Stomach (tissue), 9 donors: Measurements from ENCODE around the gene PLG. TPM values are rescaled to one million over a fixed set of nuclear protein-coding genes. Genes with fewer than 3 reads are reported as not detected.
"Not testable (repeated sequence)": the region's sequence is repeated elsewhere in the genome, so short reads cannot be mapped to it uniquely, and the experiment has no call there.

ENCODE experiments used
- DNase-seq, 2 donors: peaks; one replicate each; pipeline versions ENCODE4 v3.0.0 to v3.0.0-alpha.2; 2013 to 2019
- H3K27ac ChIP-seq, 5 donors: fragments of 200-600 bp in 4 of 5; sonication (generic) in 4 of 5; one replicate each; pipeline ENCODE4 v1.5.1; 2013 to 2019; ENCODE audit warnings: mild to moderate bottlenecking in 1 of 5, moderate library complexity in 1 of 5
- H3K27me3 ChIP-seq, 3 donors: fragments of 200-600 bp; sonication (generic); one replicate each; pipeline ENCODE4 v1.5.1; 2017 to 2019; ENCODE audit warnings: mixed run types in 1 of 3
- H3K36me3 ChIP-seq, 4 donors: fragments of 200-600 bp; sonication (generic); 1 replicate in 3 of 4; 2 replicates in 1 of 4; pipeline ENCODE4 v1.5.1; 2016 to 2019
- H3K4me1 ChIP-seq, 4 donors: fragments of 200-600 bp; sonication (generic); one replicate each; pipeline ENCODE4 v1.5.1; 2016 to 2019
- H3K4me3 ChIP-seq, 4 donors: fragments of 200-600 bp; sonication (generic) in 3 of 4; one replicate each; pipeline ENCODE4 v1.5.1; 2016 to 2019; ENCODE audit warnings: mild to moderate bottlenecking in 1 of 4
- H3K9me3 ChIP-seq, 4 donors: fragments of 200-600 bp; sonication (generic); one replicate each; pipeline ENCODE4 v1.5.1; 2016 to 2019
- EP300 ChIP-seq: sonication (generic); formaldehyde crosslinking; IDR thresholded peaks from one replicate; pipeline ENCODE4 v1.6.1; 2017; ENCODE audit warnings: antibody characterized with exemption
- POLR2A ChIP-seq, 4 donors: fragments of 450-650 bp; IDR thresholded peaks; one replicate each; pipeline ENCODE4 v1.6.1; 2016; ENCODE audit warnings: antibody characterized with exemption in 4 of 4, control low read depth in 2 of 4, mild to moderate bottlenecking in 1 of 4, moderate library complexity in 1 of 4
- POLR2AphosphoS5 ChIP-seq, 3 donors: sonication (generic); formaldehyde crosslinking; IDR thresholded peaks; one replicate each; pipeline ENCODE4 v1.6.1; 2016; ENCODE audit warnings: antibody characterized with exemption in 3 of 3
- WGBS, 5 donors: extraction: QIAGEN DNeasy Blood & Tissue Kit in 3 of 5; methylation state at CpG; one replicate each; pipeline versions ENCODE4 v1.1.5 to v1.1.7; 2013 to 2018; 5-methylcytosine and 5-hydroxymethylcytosine counted together
- intact Hi-C: fragments of 100-400 bp; cut with DNase I; formaldehyde crosslinking; loops from one replicate; pipeline ENCODE4 v1.15.1; 2023; ENCODE audit warnings: low total_unique reads
- polyA plus RNA-seq, 3 donors: library from polyadenylated mRNA; stranded (reverse); fragments of 200-250 nt; gene quantifications; one replicate each; pipeline ENCODE4 v1.2.3, GENCODE V29; 2013
- total RNA-seq, 5 donors: library from RNA; depleted of rRNA; stranded (reverse); fragments of >200 nt; gene quantifications; one replicate each; pipeline versions ENCODE4 v1.1.0 to v1.2.3, GENCODE V29; 2014 to 2016
- TF ChIP-seq, protein P1 (sequence below), 7 experiments: fragments of 450-650 bp in 4 of 7; fragments of 200-600 bp in 3 of 7; sonication (generic) in 3 of 7; IDR thresholded peaks; one replicate each; pipeline ENCODE4 v1.5.1; 2016 to 2019; ENCODE audit warnings: antibody characterized with exemption in 7 of 7, control low read depth in 2 of 7, mild to moderate bottlenecking in 1 of 7
- donor health status: healthy with polysubstance abuse.
- donor health status: Bipolar disorder and iron deficiency.
- donor health status: healthy.

The PLG gene
- total and polyA plus RNA-seq, 8 donors: 3.3 TPM; not detected in 7

DNA sequence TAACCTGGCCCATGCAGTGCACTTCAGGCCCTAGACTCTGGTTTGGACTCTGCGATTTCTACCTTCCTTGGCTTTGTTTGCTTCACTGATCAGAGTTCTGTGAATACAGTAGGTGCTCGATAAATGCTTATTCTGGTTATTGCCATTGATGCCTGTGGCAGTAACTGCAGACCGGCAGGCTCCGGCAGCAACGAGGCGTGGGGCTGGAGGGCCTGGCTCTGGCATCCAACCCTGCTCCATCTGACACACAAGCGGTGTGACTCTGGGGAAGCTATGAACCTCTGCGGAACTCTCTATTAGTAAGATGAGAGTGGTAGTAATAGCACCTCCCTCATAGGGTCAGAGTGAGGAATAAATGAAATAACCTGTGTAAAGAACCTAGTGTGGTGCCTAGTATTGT is 66.1 kb downstream of the PLG start:
- 83 to 90% (median 87%) methylated on average over 8 of the region's 8 CpGs for WGBS, 5 donors
- H3K4me1 ChIP-seq: peaks cover 5 to 14% (median 9%) of the 10 kb centered on the region in 4 donors
- H3K27ac ChIP-seq: no peak overlapping the region
- H3K4me3 ChIP-seq: no peak overlapping the region
- intact Hi-C loops: no loop called here
- no peak for DNase-seq
- TF ChIP-seq, protein P1, sequence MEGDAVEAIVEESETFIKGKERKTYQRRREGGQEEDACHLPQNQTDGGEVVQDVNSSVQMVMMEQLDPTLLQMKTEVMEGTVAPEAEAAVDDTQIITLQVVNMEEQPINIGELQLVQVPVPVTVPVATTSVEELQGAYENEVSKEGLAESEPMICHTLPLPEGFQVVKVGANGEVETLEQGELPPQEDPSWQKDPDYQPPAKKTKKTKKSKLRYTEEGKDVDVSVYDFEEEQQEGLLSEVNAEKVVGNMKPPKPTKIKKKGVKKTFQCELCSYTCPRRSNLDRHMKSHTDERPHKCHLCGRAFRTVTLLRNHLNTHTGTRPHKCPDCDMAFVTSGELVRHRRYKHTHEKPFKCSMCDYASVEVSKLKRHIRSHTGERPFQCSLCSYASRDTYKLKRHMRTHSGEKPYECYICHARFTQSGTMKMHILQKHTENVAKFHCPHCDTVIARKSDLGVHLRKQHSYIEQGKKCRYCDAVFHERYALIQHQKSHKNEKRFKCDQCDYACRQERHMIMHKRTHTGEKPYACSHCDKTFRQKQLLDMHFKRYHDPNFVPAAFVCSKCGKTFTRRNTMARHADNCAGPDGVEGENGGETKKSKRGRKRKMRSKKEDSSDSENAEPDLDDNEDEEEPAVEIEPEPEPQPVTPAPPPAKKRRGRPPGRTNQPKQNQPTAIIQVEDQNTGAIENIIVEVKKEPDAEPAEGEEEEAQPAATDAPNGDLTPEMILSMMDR (IDR thresholded peaks at IDR 0.05): no peak
- no peak for TF ChIP-seq EP300
- no peak for TF ChIP-seq POLR2A (IDR thresholded peaks at IDR 0.05)
- no peak for TF ChIP-seq POLR2AphosphoS5 (IDR thresholded peaks at IDR 0.05)
- H3K36me3 ChIP-seq: no peaks in the 10 kb centered on the region
- no peaks in the 10 kb centered on the region for H3K9me3 ChIP-seq
- H3K27me3 ChIP-seq: peaks cover 0 to 14% (median 7%) of the 10 kb centered on the region in 3 donors

DNA sequence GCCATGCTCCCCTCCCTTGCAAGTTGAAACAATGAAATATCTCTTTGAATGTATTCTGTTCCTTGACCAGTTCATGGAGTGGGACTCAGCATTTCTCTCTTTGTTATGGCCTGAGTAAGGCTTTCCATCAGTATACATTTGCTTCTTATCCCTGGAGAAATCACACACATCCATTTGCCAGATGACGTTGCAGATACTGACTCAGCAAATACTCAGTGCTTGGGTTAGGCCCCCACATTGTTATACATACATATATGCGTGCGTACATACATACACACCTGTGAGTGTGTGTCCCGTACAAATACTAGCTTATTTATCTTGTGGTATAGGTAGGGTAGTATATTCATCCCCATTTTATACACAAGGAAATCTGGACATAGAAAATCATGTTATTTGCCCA is 72.4 kb downstream of the PLG start:
- H3K4me3 ChIP-seq: no peak overlapping the region
- TF ChIP-seq EP300 (no peak), POLR2A (IDR thresholded peaks at IDR 0.05) (no peak), POLR2AphosphoS5 (IDR thresholded peaks at IDR 0.05) (no peak)
- TF ChIP-seq, protein P1 (IDR thresholded peaks at IDR 0.05): no peak
- no peak overlapping the region for H3K27ac ChIP-seq
- peaks cover 0 to 6% (median 2%) of the 10 kb centered on the region in 4 donors for H3K9me3 ChIP-seq
- no peaks in the 10 kb centered on the region for H3K36me3 ChIP-seq
- peaks cover 0 to 4% (median 0%) of the 10 kb centered on the region in 3 donors for H3K27me3 ChIP-seq
- H3K4me1 ChIP-seq: peaks cover 0 to 5% (median 0%) of the 10 kb centered on the region in 4 donors
- 73 to 82% (median 74%) methylated on average over 4 of the region's 4 CpGs for WGBS, 5 donors
- intact Hi-C loops: no loop called here
- no peak for DNase-seq

DNA sequence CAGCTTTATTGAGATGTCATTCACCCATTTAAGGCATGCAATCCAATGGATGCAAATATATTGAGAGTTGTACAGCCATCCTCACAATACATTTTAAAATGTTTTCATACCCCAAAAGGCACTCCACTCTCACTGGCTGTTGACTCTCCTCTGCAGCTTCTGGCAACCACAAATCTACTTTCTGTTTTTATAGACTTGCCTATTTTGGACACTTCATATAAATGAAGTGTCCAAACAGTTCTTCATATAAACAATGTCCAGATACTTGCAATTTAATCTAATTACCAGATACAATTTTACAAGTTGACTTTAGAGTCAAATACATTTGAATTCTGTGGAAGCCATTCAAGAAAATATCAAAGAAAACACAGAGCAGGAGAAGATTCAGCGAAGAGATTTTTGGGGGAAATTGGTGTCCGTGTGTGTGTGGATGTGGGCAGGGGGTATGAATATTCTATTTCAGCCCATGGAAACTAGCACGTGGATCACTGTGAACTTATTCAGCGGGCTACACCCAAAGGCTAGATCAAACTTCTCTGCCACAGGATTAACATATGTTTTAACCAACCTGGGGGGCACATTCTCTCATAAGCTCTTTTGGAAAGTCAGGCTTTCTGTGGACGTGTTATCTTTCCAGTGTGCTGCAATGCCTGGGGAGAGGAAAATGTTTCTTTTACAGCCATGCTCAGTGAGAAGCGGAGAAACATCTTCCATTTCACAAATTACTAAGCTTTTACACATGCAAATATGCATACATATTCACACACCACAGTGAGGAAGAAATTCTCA is 73.9 kb downstream of the PLG start:
- peaks cover 0 to 5% (median 0%) of the 10 kb centered on the region in 4 donors for H3K4me1 ChIP-seq
- peaks cover 0 to 4% (median 0%) of the 10 kb centered on the region in 3 donors for H3K27me3 ChIP-seq
- TF ChIP-seq POLR2A (IDR thresholded peaks at IDR 0.05) (no peak), EP300 (no peak), POLR2AphosphoS5 (IDR thresholded peaks at IDR 0.05) (no peak)
- TF ChIP-seq, protein P1 (IDR thresholded peaks at IDR 0.05): no peak
- H3K9me3 ChIP-seq: peaks cover 0 to 7% (median 2%) of the 10 kb centered on the region in 4 donors
- no peak for DNase-seq
- H3K4me3 ChIP-seq: no peak overlapping the region
- no peaks in the 10 kb centered on the region for H3K36me3 ChIP-seq
- no peak overlapping the region for H3K27ac ChIP-seq
- intact Hi-C loops: no loop called here
- WGBS, 5 donors: 46 to 69% (median 59%) methylated on average over 6 of the region's 6 CpGs

DNA sequence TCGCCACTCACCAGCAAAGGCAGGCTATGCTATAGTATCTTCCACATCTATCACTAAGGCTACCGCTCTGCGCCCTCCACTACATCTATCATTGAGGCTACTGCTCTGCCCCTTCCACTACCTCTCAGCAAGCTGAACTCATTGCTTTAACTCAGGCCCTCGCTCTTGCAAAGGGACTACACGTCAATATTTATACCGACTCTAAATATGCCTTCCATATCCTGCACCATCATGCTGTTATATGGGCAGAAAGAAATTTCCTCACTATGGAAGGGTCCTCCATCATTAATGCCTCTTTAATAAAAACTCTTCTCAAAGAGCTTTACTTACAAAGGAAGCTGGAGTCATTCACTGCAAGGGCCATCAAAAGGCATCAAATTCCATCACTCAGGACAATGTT is 77.1 kb downstream of the PLG start:
- H3K27ac ChIP-seq, H3K9me3 ChIP-seq, intact Hi-C loops, H3K4me1 ChIP-seq, H3K36me3 ChIP-seq, H3K27me3 ChIP-seq, H3K4me3 ChIP-seq, DNase-seq: not testable (repeated sequence)
- WGBS, 5 donors: 83 to 97% (median 96%) methylated on average over 6 of the region's 6 CpGs

DNA sequence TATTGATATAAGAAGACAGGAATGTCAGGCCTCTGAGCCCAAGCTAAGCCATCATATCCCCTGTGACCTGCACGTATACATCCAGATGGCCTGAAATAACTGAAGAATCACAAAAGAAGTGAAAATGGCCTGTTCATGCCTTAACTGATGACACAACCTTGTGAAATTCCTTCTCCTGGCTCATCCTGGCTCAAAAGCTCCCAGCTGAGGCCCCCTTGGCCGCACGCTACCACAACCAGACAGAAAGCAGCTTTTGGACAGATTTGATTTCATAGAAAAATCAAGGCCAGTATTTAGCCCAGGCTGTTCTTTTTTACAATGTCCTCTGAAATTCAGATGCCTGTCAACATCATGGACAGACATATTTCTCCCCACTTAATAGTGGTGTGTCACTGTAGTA is 78.6 kb downstream of the PLG start:
- H3K27ac ChIP-seq, H3K4me1 ChIP-seq, H3K27me3 ChIP-seq, intact Hi-C loops, H3K4me3 ChIP-seq, DNase-seq, H3K9me3 ChIP-seq, H3K36me3 ChIP-seq: not testable (repeated sequence)
- whole genome bisulfite sequencing, 5 donors: 84 to 92% (median 90%) methylated on average over 3 of the region's 3 CpGs
